Ramos (cell line): ENCODE data around the gene UBC.
"Not testable (repeated sequence)": the region's sequence is repeated elsewhere in the genome, so short reads cannot be mapped to it uniquely, and the experiment has no call there.

Source experiments
- in situ Hi-C: fragments of 300-500 bp; cut with MboI; formaldehyde crosslinking; loops from one replicate; pipeline ENCODE4 v1.14.3; 2022; ENCODE audit warnings: low sequenced_read_pairs; ENCODE audit not compliant: unreplicated experiment

The UBC gene

GRCh38 chr12:124893792-124894516 is 20.5 kb downstream of the UBC start:
- in situ Hi-C loops: no loop called here

- in situ Hi-C loops: no loop called here
Measured at GRCh38 chr12:124888260-124888659, 26.2 kb downstream of the UBC start.

GRCh38 chr12:124887766-124888165 is 26.7 kb downstream of the UBC start:
- in situ Hi-C loops: not testable (repeated sequence)

- in situ Hi-C loops: no loop called here
Measured at GRCh38 chr12:124884587-124885438, 29.6 kb downstream of the UBC start.

- in situ Hi-C loops: no loop called here
Measured at GRCh38 chr12:124883263-124884130, 31.0 kb downstream of the UBC start.

- in situ Hi-C loops: no loop called here
Measured at GRCh38 chr12:124881123-124881522, 33.3 kb downstream of the UBC start.

- in situ Hi-C loops: not testable (repeated sequence)
Measured at GRCh38 chr12:124880335-124880734, 34.1 kb downstream of the UBC start.

GRCh38 chr12:124878795-124879516 is 35.5 kb downstream of the UBC start:
- in situ Hi-C loops: no loop called here

- in situ Hi-C loops: no loop called here
Measured at GRCh38 chr12:124877423-124877822, 37.0 kb downstream of the UBC start.

GRCh38 chr12:124876171-124876570 is 38.3 kb downstream of the UBC start:
- in situ Hi-C loops: no loop called here

GRCh38 chr12:124875803-124876132 is 38.7 kb downstream of the UBC start:
- in situ Hi-C loops: no loop called here

- in situ Hi-C loops: no loop called here
Measured at GRCh38 chr12:124874988-124875802, 39.3 kb downstream of the UBC start.

GRCh38 chr12:124874188-124874587 is 40.3 kb downstream of the UBC start:
- in situ Hi-C loops: no loop called here

- in situ Hi-C loops: no loop called here
Measured at GRCh38 chr12:124872068-124872719, 42.3 kb downstream of the UBC start.

GRCh38 chr12:124871297-124871696 is 43.2 kb downstream of the UBC start:
- in situ Hi-C loops: no loop called here

- in situ Hi-C loops: no loop called here
Measured at GRCh38 chr12:124870515-124870914, 43.9 kb downstream of the UBC start.

- in situ Hi-C loops: no loop called here
Measured at GRCh38 chr12:124869059-124869665, 45.3 kb downstream of the UBC start.

- in situ Hi-C loops: no loop called here
Measured at GRCh38 chr12:124868252-124869058, 46.0 kb downstream of the UBC start.
